GM12878 (cell line): ENCODE results near the gene ARHGAP26. TPM values are rescaled to one million over a fixed set of nuclear protein-coding genes. Genes with fewer than 3 reads are reported as not detected.

Experiments used
- ATAC-seq: fragments of 200-7000 bp; cut with Tn5 transposase; 3 replicates; pipeline ENCODE4 v1.9.1; 2020; ENCODE audit warnings: mild to moderate bottlenecking, moderate library complexity
- BruUV-seq: library from RNA; stranded (reverse); fragments of 400-500 nt; replicated peaks from 2 replicates; lab custom pipeline; 2021; lab: Mats Ljungman, UMichigan
- CTCF ChIA-PET: fragments of 300-600 bp; sonication (Branson Sonifier 250); formaldehyde crosslinking; extraction: SDS; loops from one replicate; lab custom pipeline; 2021; ENCODE audit warnings: inconsistent platforms; lab: Yijun Ruan, JAX
- POLR2A ChIA-PET: fragments of 350-600 bp; formaldehyde crosslinking; extraction: SDS; loops from one replicate; lab custom pipeline; 2021; ENCODE audit warnings: inconsistent platforms; lab: Charles Lee
- RAD21 ChIA-PET: fragments of 300-600 bp; sonication (Branson Sonifier 250); formaldehyde crosslinking; loops from one replicate; lab custom pipeline; 2023; ENCODE audit warnings: antibody characterized with exemption; ENCODE audit not compliant: unreplicated experiment; lab: Charles Lee
- SMC1A ChIA-PET: fragments of 300-600 bp; sonication (Branson Sonifier 250); formaldehyde crosslinking; loops from one replicate; lab custom pipeline; 2023; ENCODE audit not compliant: unreplicated experiment, uncharacterized antibody; lab: Charles Lee
- DNase-seq: peaks from one replicate; pipeline ENCODE4 v3.0.0-alpha.2; 2011; ENCODE audit warnings: low read depth, low spot score
- FAIRE-seq: peaks from 3 replicates; lab custom pipeline; 2011; peaks lifted over from hg19 to GRCh38; lab: Jason Lieb, UNC
- H2AFZ ChIP-seq: 2 replicates; pipeline ENCODE4 v1.6.0; 2011; ENCODE audit warnings: low read depth, low read length, control low read depth; ENCODE audit not compliant: control insufficient read depth
- H3K27ac ChIP-seq: 2 replicates; pipeline ENCODE4 v1.5.1; 2011; ENCODE audit warnings: control low read depth; ENCODE audit not compliant: control insufficient read depth, insufficient read depth
- H3K27me3 ChIP-seq, 2 experiments: replicated peaks in 1 of 2; 2 replicates each; pipeline versions ENCODE4 v1.6.0 to v1.6.1; 2011; ENCODE audit warnings: low read length in 1 of 2; ENCODE audit not compliant: control insufficient read depth in 2 of 2, insufficient read depth in 2 of 2
- H3K36me3 ChIP-seq, 2 experiments: 2 replicates each; pipeline ENCODE4 v1.5.1; 2011; ENCODE audit warnings: low read length in 1 of 2; ENCODE audit not compliant: control insufficient read depth in 2 of 2, insufficient read depth in 2 of 2
- H3K4me1 ChIP-seq: 2 replicates; pipeline ENCODE4 v1.6.1; 2011; ENCODE audit warnings: mild to moderate bottlenecking, low read length, moderate library complexity, mixed read lengths; ENCODE audit not compliant: control insufficient read depth, insufficient read depth
- H3K4me2 ChIP-seq: 2 replicates; pipeline ENCODE4 v1.6.0; 2011; ENCODE audit warnings: control low read depth; ENCODE audit not compliant: control insufficient read depth, insufficient read depth
- H3K4me3 ChIP-seq: fragments of 200-600 bp; sonication (generic); 2 replicates; pipeline ENCODE4 v1.5.1; 2016
- H3K79me2 ChIP-seq: 2 replicates; pipeline ENCODE4 v1.6.0; 2011; ENCODE audit warnings: low read length; ENCODE audit not compliant: control insufficient read depth, insufficient read depth
- H3K9ac ChIP-seq: 2 replicates; pipeline ENCODE4 v1.8.0; 2011; ENCODE audit warnings: low read length, control low read depth, mixed read lengths; ENCODE audit not compliant: control insufficient read depth, insufficient read depth
- H3K9me3 ChIP-seq: replicated peaks from 3 replicates; pipeline ENCODE4 v1.5.1; 2011; ENCODE audit warnings: mild to moderate bottlenecking, low read length; ENCODE audit not compliant: control insufficient read depth, insufficient read depth
- H4K20me1 ChIP-seq: 2 replicates; pipeline ENCODE4 v1.6.0; 2011; ENCODE audit not compliant: control insufficient read depth, insufficient read depth
- ASH2L ChIP-seq: fragments of 300-600, 200-600 bp; sonication (generic); IDR thresholded peaks from 2 replicates; pipeline ENCODE4 v1.6.1; 2017; ENCODE audit warnings: low read depth, mild to moderate bottlenecking, borderline replicate concordance
- E2F8 ChIP-seq: fragments of 450-650 bp; IDR thresholded peaks from 2 replicates; pipeline ENCODE4 v1.6.1; 2018; ENCODE audit warnings: mild to moderate bottlenecking, low read depth, moderate library complexity; ENCODE audit not compliant: partially characterized antibody
- HDAC2 ChIP-seq: fragments of 200-600 bp; sonication (generic); IDR thresholded peaks from 2 replicates; pipeline ENCODE4 v1.6.1; 2017
- POU2F2 ChIP-seq: IDR thresholded peaks from 3 replicates; pipeline ENCODE4 v1.6.1; 2011; ENCODE audit warnings: low read depth, mild to moderate bottlenecking, low read length, borderline replicate concordance
- RB1 ChIP-seq: fragments of 450-650 bp; formaldehyde crosslinking; IDR thresholded peaks from 2 replicates; pipeline ENCODE4 v1.6.1; 2017; ENCODE audit warnings: mild to moderate bottlenecking, borderline replicate concordance
- SP1 ChIP-seq: IDR thresholded peaks from one replicate; pipeline ENCODE4 v1.6.1; 2011; ENCODE audit warnings: low read depth, low read length
- STAT1 ChIP-seq: fragments of 450-650 bp; conservative IDR thresholded peaks from 2 replicates; pipeline ENCODE4 v1.6.1; 2014; ENCODE audit warnings: antibody characterized with exemption, mild to moderate bottlenecking
- TARDBP ChIP-seq: IDR thresholded peaks from 2 replicates; pipeline ENCODE4 v1.6.1; 2016; ENCODE audit warnings: borderline replicate concordance
- ZBTB33 ChIP-seq: fragments of 450-650 bp; IDR thresholded peaks from 2 replicates; pipeline ENCODE4 v1.6.1; 2017; ENCODE audit warnings: mild to moderate bottlenecking
- ZNF592 ChIP-seq: fragments of 450-650 bp; IDR thresholded peaks from 2 replicates; pipeline ENCODE4 v1.6.1; 2017; ENCODE audit warnings: mild to moderate bottlenecking, moderate library complexity
- WGBS: methylation state at CpG from one replicate; pipeline ENCODE4 v1.1.6; 2016; ENCODE audit warnings: low lambda C conversion rate; ENCODE audit not compliant: insufficient replicate concordance, insufficient coverage; ENCODE audit errors: missing lambda C conversion rate; 5-methylcytosine and 5-hydroxymethylcytosine counted together
- in situ Hi-C: fragments of 300-500 bp; cut with MboI; formaldehyde crosslinking; loops from 9 replicates; pipeline ENCODE4 v1.14.3; 2018; ENCODE audit warnings: mixed read lengths
- intact Hi-C: fragments of 100-400 bp; cut with micrococcal nuclease; formaldehyde crosslinking; loops from one replicate; pipeline ENCODE4 v1.14.2; 2022; ENCODE audit not compliant: unreplicated experiment
- polyA plus RNA-seq, 11 experiments: library from polyadenylated mRNA; depleted of rRNA in 4 of 11; unstranded in 6 of 11; stranded (reverse) in 5 of 11; fragments of >200 nt; fragmentation: Nextera tagmentation in 4 of 11; fragmentation: Illumina TruSeq in 1 of 11; extraction: Ambion mirVana in 4 of 11; extraction: Trizol in 1 of 11; gene quantifications; 1 replicate in 1 of 11; 2 replicates in 10 of 11; pipeline versions ENCODE4 v1.2.1 to v1.2.3, GENCODE V29; 2011 to 2016; ENCODE audit warnings: inconsistent platforms in 2 of 11, missing spikeins in 2 of 11, low read depth in 1 of 11
- total RNA-seq, 4 experiments: library from RNA; depleted of rRNA in 3 of 4; stranded (reverse); fragments of >200 nt in 3 of 4; fragmentation: Illumina TruSeq in 1 of 4; extraction: Trizol in 1 of 4; gene quantifications; 2 replicates each; pipeline versions ENCODE4 v1.2.1 to v1.2.3, GENCODE V29; 2013 to 2021

The ARHGAP26 gene
- total and polyA plus RNA-seq, 10 of the 15 experiments (the other 5 are each of a cell fraction or from before 2014, with no cell fraction given) = 9.4 to 41.5 (median 19.3) TPM

DNA sequence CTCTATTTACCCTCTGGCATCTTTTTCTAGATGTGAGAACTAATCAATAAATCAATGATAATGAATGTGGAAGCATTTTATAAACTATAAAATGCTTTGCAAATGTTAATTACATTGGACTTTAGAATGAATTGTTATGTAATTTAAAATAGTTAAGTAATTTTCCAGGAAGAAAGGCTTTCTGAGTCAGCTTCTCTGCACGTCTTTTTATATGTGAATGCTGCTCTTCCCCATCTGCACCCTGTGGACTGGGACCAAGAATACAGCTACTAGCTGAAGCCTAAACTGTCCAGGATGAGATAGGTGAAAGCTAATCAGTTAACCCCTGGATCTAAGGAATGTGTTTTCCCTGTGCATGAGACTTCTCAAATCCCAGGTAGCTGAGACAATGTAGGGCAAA is 340.4 kb downstream of the ARHGAP26 start (continued):
- TF ChIP-seq POU2F2 (no peak), STAT1 (no peak)

DNA sequence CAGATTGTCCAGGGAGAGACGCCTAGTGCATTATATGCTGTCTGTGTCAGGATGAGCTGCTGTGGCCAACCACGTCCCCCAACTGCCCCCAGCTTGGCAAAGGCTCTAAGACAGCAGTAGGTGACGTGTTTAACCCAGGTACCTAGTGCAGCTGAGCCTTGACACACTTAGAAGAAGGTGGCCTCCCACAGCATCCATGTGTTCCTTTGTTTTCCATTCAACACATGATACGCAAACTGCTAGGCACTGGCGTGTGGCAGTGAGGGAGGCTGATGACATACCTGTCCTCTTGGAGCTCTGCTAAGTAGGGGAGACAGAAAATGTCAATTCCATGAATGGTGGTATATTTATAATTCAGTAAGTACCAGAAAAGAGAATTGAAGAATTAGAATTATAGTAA is 341.6 kb downstream of the ARHGAP26 start:
- POLR2A ChIA-PET = interaction anchor here (1.8 kb wide), 1 partner anchor 52 kb away, joined by 6 read pairs; no protein-coding TSS in a partner anchor
- Histone ChIP-seq H3K27me3 (no peaks in the 10 kb centered on the region), H3K79me2 (no peaks in the 10 kb centered on the region; the same call in none of the 2 replicates), H3K36me3 (no peaks in the 10 kb centered on the region; a peak in 1 of 4 replicates), H3K4me1 (peaks cover 17% of the 10 kb centered on the region), H2AFZ (no peak overlapping the region), H3K9me3 (no peaks in the 10 kb centered on the region), H4K20me1 (no peaks in the 10 kb centered on the region), H3K27ac (no peak overlapping the region), H3K4me3 (no peak overlapping the region), H3K9ac (no peak overlapping the region), H3K4me2 (no peak overlapping the region)
- in situ Hi-C loops (no loop called here), intact Hi-C loops (loop anchor here (10.0 kb wide), 1 partner anchor 187 kb away; no protein-coding TSS in a partner anchor)
- WGBS = 98% methylated on average over 5 of the region's 5 CpGs
- ATAC-seq (no peak), DNase-seq (no peak), FAIRE-seq (no peak)
- RAD21 ChIA-PET = interaction anchor here (1.2 to 4.2 kb wide), 6 partner anchors 11 to 97 kb away, joined by 3 to 13 read pairs (median 6); no protein-coding TSS in a partner anchor
- BruUV-seq = no TSS peak
- CTCF ChIA-PET = interaction anchor here (0.9 to 3.1 kb wide), 7 partner anchors 11 to 248 kb away, joined by 3 to 14 read pairs (median 3); no protein-coding TSS in a partner anchor
- SMC1A ChIA-PET = interaction anchor here (0.7 to 20.0 kb wide), 10 partner anchors 12 to 106 kb away, joined by 3 to 271 read pairs (median 6); no protein-coding TSS in a partner anchor
- TF ChIP-seq E2F8 = no peak
- TF ChIP-seq RB1 = no peak
- TF ChIP-seq ASH2L = no peak
- no peak for TF ChIP-seq ZNF592
- no peak for TF ChIP-seq ZBTB33
- no peak for TF ChIP-seq TARDBP
- no peak for TF ChIP-seq SP1
- no peak for TF ChIP-seq HDAC2
